Activated CD4-positive, alpha-beta T cell treated with anti-CD3 and anti-CD28 coated beads for 48 hours (primary cell): ENCODE results near the gene CEP131.

Source experiments
- DNase-seq: peaks from one replicate; pipeline ENCODE4 v3.0.0-alpha.2; 2020

CEP131 gene

DNA sequence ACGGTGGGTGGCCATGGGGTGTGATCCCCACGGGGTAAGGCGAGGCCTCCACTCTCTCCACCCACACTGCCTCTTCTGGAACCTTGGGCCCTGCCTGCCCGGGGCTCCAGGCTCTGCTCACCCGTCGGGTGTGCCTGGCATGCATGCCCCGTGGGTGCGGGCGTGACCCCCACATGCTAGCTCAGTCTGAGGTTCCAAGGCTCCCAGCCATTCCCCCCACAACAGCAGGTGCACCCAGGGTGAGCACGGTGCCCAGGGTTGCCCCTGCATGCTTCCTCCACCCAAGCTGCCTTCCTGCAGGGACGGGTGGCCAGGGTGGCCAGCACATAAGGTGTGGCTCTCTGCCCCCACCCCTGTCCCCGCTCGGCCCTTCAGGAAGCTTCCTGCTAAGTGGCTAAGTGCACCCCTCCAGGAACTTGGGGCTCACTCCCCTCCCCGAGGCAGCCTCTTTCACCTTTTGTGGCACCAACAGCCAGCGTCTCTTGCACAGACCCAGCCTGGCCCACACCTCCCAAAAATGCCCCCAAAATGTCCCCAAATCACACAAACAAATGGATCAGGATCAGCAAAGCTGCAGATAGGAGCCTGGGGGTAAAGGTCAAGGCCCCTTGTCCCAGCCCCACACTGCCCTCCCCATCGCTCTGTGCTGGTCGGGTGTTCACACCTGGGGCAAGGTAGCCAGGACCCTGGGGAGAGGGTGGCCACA lies 78.9 kb downstream of the CEP131 start:
- no peak for DNase-seq

- DNase-seq: no peak
Measured at GRCh38 chr17:81143200-81143527, 79.6 kb downstream of the CEP131 start.

- peak; percentile 71 for DNase-seq
Measured at GRCh38 chr17:81142301-81143199, 80.2 kb downstream of the CEP131 start.

- DNase-seq: no peak
Measured at GRCh38 chr17:81140695-81141094, 82.1 kb downstream of the CEP131 start.

DNA sequence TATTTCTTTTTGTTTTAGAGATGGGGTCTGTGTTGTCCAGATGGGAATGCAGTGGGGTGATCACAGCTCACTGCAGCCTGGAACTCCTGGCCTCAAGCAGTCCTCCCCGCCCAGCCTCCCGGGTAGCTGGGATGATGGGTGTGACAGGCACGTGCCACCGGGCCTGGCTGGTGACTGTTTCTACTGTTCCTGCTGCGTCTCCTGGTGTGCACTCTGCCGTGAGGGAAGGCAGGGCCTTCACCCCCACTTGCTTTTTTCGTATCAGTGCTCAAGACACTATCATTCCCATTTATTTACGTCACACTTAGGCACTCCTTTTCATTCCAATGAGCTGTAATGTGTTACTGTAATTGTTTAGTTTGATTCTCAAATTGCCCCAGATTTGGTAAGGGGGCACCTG lies 82.7 kb downstream of the CEP131 start:
- no peak for DNase-seq
